HCT116 (cell line): ENCODE measurements around the gene MAGED1. TPM values are rescaled to one million over a fixed set of nuclear protein-coding genes. Genes with fewer than 3 reads are reported as not detected.

ENCODE experiments used
- ATAC-seq: fragments of 200-7000 bp; cut with Tn5 transposase; 2 replicates; pipeline ENCODE4 v1.9.1; 2020; ENCODE audit warnings: mild to moderate bottlenecking, moderate library complexity
- BruUV-seq: library from RNA; stranded (reverse); fragments of 400-500 nt; replicated peaks from 2 replicates; lab custom pipeline; 2021; lab: Mats Ljungman, UMichigan
- CTCF ChIA-PET: fragments of 300-600 bp; sonication (Branson Sonifier 250); formaldehyde crosslinking; loops from one replicate; lab custom pipeline; 2021; ENCODE audit warnings: antibody characterized with exemption; lab: Charles Lee
- POLR2A ChIA-PET: fragments of 300-600, 350-600 bp; sonication (Branson Sonifier 250); formaldehyde crosslinking; loops from one replicate; lab custom pipeline; 2021; ENCODE audit warnings: antibody characterized with exemption; lab: Charles Lee
- RAD21 ChIA-PET, 2 experiments: fragments of 300-600 bp; sonication (Branson Sonifier 250); formaldehyde crosslinking; loops; one replicate each; lab custom pipeline; 2023; ENCODE audit warnings: low total read pairs in 2 of 2; ENCODE audit not compliant: uncharacterized antibody in 2 of 2, unreplicated experiment in 2 of 2, low non-redundant PET in 1 of 2; lab: Charles Lee
- DNase-seq: peaks from one replicate; pipeline ENCODE4 v3.0.0-alpha.2; 2010; ENCODE audit warnings: low read depth, low spot score
- H2AFZ ChIP-seq: fragments of 200-600 bp; shearing (Covaris generic), sonication (generic); 2 replicates; pipeline ENCODE4 v1.6.1; 2017; ENCODE audit warnings: low read depth, mixed run types, mixed read lengths, antibody characterized with exemption, low read length; ENCODE audit not compliant: poor library complexity, severe bottlenecking
- H3K27ac ChIP-seq: 2 replicates; pipeline ENCODE4 v1.5.1; 2012; ENCODE audit warnings: low read depth, low read length
- H3K27me3 ChIP-seq: fragments of 200-600 bp; sonication (generic); 2 replicates; pipeline ENCODE4 v1.6.1; 2016; ENCODE audit warnings: mixed run types, low read length, mixed read lengths; ENCODE audit not compliant: insufficient read depth
- H3K36me3 ChIP-seq, 2 experiments: fragments of 200-500 bp in 1 of 2; fragments of 200-600 bp in 1 of 2; sonication (Bioruptor generic) in 1 of 2; sonication (generic) in 1 of 2; 2 replicates each; pipeline versions ENCODE4 v1.5.1 to v1.6.1; 2014 to 2016; ENCODE audit warnings: low read length in 2 of 2, inconsistent platforms in 1 of 2, mixed read lengths in 1 of 2, mixed run types in 1 of 2; ENCODE audit not compliant: insufficient read depth in 2 of 2, control insufficient read depth in 1 of 2
- H3K4me1 ChIP-seq, 2 experiments: fragments of 200-600 bp in 1 of 2; sonication (generic) in 1 of 2; 2 replicates each; pipeline versions ENCODE4 v1.5.1 to v1.6.1; 2012 to 2017; ENCODE audit warnings: low read length in 2 of 2, inconsistent platforms in 1 of 2, mild to moderate bottlenecking in 1 of 2, mixed read lengths in 1 of 2, mixed run types in 1 of 2, moderate library complexity in 1 of 2; ENCODE audit not compliant: insufficient read depth in 2 of 2, control insufficient read depth in 1 of 2
- H3K4me2 ChIP-seq: fragments of 200-600 bp; sonication (generic); 2 replicates; pipeline ENCODE4 v1.6.1; 2017; ENCODE audit warnings: mixed run types, low read length, mixed read lengths
- H3K4me3 ChIP-seq, 2 experiments: fragments of 200-600 bp in 1 of 2; sonication (generic) in 1 of 2; replicated peaks in 1 of 2; 2 replicates each; pipeline ENCODE4 v1.5.1; 2011 to 2016; ENCODE audit warnings: low read length in 2 of 2, control low read depth in 1 of 2, low read depth in 1 of 2, mild to moderate bottlenecking in 1 of 2, mixed read lengths in 1 of 2, mixed run types in 1 of 2
- H3K79me2 ChIP-seq: fragments of 200-600 bp; sonication (generic); 2 replicates; pipeline ENCODE4 v1.6.1; 2017; ENCODE audit warnings: mild to moderate bottlenecking, mixed run types, low read length, moderate library complexity, mixed read lengths; ENCODE audit not compliant: insufficient read depth
- H3K9ac ChIP-seq: fragments of 200-600 bp; sonication (generic); 2 replicates; pipeline ENCODE4 v1.6.1; 2016; ENCODE audit warnings: low read length, mixed read lengths
- H3K9me2 ChIP-seq: fragments of 200-600 bp; sonication (generic), shearing (Covaris generic); 2 replicates; pipeline ENCODE4 v1.6.1; 2017; ENCODE audit warnings: mixed run types, mild to moderate bottlenecking, moderate library complexity; ENCODE audit not compliant: insufficient read depth
- H3K9me3 ChIP-seq, 2 experiments: fragments of 200-500 bp in 1 of 2; fragments of 200-600 bp in 1 of 2; sonication (Bioruptor generic) in 1 of 2; sonication (generic) in 1 of 2; 2 replicates each; pipeline ENCODE4 v1.6.1; 2014 to 2017; ENCODE audit warnings: low read length in 2 of 2, mixed read lengths in 2 of 2, inconsistent platforms in 1 of 2, low read depth in 1 of 2, mild to moderate bottlenecking in 1 of 2, mixed run types in 1 of 2, moderate library complexity in 1 of 2; ENCODE audit not compliant: control insufficient read depth in 1 of 2, insufficient read depth in 1 of 2
- H4K20me1 ChIP-seq: fragments of 200-600 bp; sonication (generic), shearing (Covaris generic); 2 replicates; pipeline ENCODE4 v1.6.1; 2017; ENCODE audit warnings: mixed run types, mild to moderate bottlenecking, moderate library complexity; ENCODE audit not compliant: insufficient read depth
- CEBPB ChIP-seq: IDR thresholded peaks from 2 replicates; pipeline ENCODE4 v1.6.1; 2012; ENCODE audit warnings: low read depth
- EGR1 ChIP-seq: IDR thresholded peaks from 2 replicates; pipeline ENCODE4 v1.6.1; 2012; ENCODE audit warnings: low read depth
- EZH2phosphoT487 ChIP-seq: fragments of 200-600 bp; IDR thresholded peaks from 2 replicates; pipeline ENCODE4 v1.6.1; 2018; ENCODE audit warnings: antibody characterized with exemption, borderline replicate concordance
- FOSL1 ChIP-seq: IDR thresholded peaks from 2 replicates; pipeline ENCODE4 v1.6.1; 2012; ENCODE audit warnings: low read depth
- JUND ChIP-seq: IDR thresholded peaks from 2 replicates; pipeline ENCODE4 v1.6.1; 2012
- RAD21 ChIP-seq: IDR thresholded peaks from 2 replicates; pipeline ENCODE4 v1.6.1; 2012; ENCODE audit warnings: low read depth, mild to moderate bottlenecking
- SRF ChIP-seq: IDR thresholded peaks from 2 replicates; pipeline ENCODE4 v1.6.1; 2012; ENCODE audit warnings: low read depth
- TCF7L2 ChIP-seq: IDR thresholded peaks from 2 replicates; pipeline ENCODE4 v1.7.0; 2011; ENCODE audit warnings: borderline replicate concordance, inconsistent platforms; ENCODE audit not compliant: insufficient read depth, insufficient read length; ENCODE audit errors: extremely low read depth
- YY1 ChIP-seq: IDR thresholded peaks from 2 replicates; pipeline ENCODE4 v1.6.1; 2011; ENCODE audit warnings: low read length, low read depth, moderate library complexity, mild to moderate bottlenecking; ENCODE audit not compliant: insufficient replicate concordance; ENCODE audit errors: extremely low read depth
- ZFX ChIP-seq: fragments of 450-650 bp; IDR thresholded peaks from 2 replicates; pipeline ENCODE4 v1.6.1; 2017
- ZNF274 ChIP-seq: fragments of 200-500 bp; sonication (Bioruptor generic); IDR thresholded peaks from 2 replicates; pipeline ENCODE4 v1.6.1; 2014; ENCODE audit warnings: mild to moderate bottlenecking, low read depth, low read length, inconsistent platforms
- intact Hi-C: fragments of 100-400 bp; cut with micrococcal nuclease; formaldehyde crosslinking; loops from 2 replicates; pipeline ENCODE4 v1.10.0; 2022
- total RNA-seq: library from RNA; stranded (reverse); gene quantifications from one replicate; pipeline ENCODE4 v1.2.1, GENCODE V29; 2021; ENCODE audit not compliant: unreplicated experiment
- TF ChIP-seq, protein P1 (sequence below), 3 experiments: fragments of 200-600 bp in 1 of 3; sonication (generic) in 1 of 3; IDR thresholded peaks in 2 of 3; conservative IDR thresholded peaks in 1 of 3; 2 replicates each; pipeline ENCODE4 v1.5.1; 2012 to 2017; ENCODE audit warnings: low read depth in 2 of 3, low read length in 2 of 3, antibody characterized with exemption in 1 of 3, borderline replicate concordance in 1 of 3, control low read depth in 1 of 3, mild to moderate bottlenecking in 1 of 3, mixed read lengths in 1 of 3, mixed run types in 1 of 3, moderate library complexity in 1 of 3; ENCODE audit not compliant: insufficient read depth in 1 of 3

MAGED1 gene
- total RNA-seq, 1 experiment from 2014 or later = 82.3 TPM

GRCh38 chrX:51847463-51847862, 46.0 kb upstream of the MAGED1 start:
- Histone ChIP-seq H3K27me3 (no peaks in the 10 kb centered on the region), H3K79me2 (peaks cover 28% of the 10 kb centered on the region)
- CTCF ChIA-PET = no interaction called here
- BruUV-seq = no TSS peak
- TF ChIP-seq ZNF274 (no peak), JUND (no peak), YY1 (no peak), CEBPB (no peak), EZH2phosphoT487 (no peak), FOSL1 (no peak), ZFX (no peak)
- TF ChIP-seq, protein P1, sequence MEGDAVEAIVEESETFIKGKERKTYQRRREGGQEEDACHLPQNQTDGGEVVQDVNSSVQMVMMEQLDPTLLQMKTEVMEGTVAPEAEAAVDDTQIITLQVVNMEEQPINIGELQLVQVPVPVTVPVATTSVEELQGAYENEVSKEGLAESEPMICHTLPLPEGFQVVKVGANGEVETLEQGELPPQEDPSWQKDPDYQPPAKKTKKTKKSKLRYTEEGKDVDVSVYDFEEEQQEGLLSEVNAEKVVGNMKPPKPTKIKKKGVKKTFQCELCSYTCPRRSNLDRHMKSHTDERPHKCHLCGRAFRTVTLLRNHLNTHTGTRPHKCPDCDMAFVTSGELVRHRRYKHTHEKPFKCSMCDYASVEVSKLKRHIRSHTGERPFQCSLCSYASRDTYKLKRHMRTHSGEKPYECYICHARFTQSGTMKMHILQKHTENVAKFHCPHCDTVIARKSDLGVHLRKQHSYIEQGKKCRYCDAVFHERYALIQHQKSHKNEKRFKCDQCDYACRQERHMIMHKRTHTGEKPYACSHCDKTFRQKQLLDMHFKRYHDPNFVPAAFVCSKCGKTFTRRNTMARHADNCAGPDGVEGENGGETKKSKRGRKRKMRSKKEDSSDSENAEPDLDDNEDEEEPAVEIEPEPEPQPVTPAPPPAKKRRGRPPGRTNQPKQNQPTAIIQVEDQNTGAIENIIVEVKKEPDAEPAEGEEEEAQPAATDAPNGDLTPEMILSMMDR (IDR thresholded peaks at IDR 0.05 in 2 of 3, conservative IDR thresholded peaks at IDR 0.05 in 1 of 3; ENCODE audit: borderline replicate concordance in 1 of 3, insufficient read depth in 1 of 3, low read depth in 2 of 3, low read length in 2 of 3) = no peak
- TF ChIP-seq, all 23 proteins: peak for 0
- no peak overlapping the region for H3K4me2 ChIP-seq
- no peak overlapping the region for H3K27ac ChIP-seq
- no peaks in the 10 kb centered on the region for H4K20me1 ChIP-seq
- H2AFZ ChIP-seq = no peak overlapping the region
- intact Hi-C loops = no loop called here
- no peak overlapping the region for H3K4me3 ChIP-seq
- DNase-seq (no peak), ATAC-seq (no peak)
- no peaks in the 10 kb centered on the region for H3K9me3 ChIP-seq
- H3K9ac ChIP-seq = no peak overlapping the region
- no peaks in the 10 kb centered on the region for H3K36me3 ChIP-seq
- RAD21 ChIA-PET = no interaction called here
- no peaks in the 10 kb centered on the region for H3K9me2 ChIP-seq
- POLR2A ChIA-PET = no interaction called here
- H3K4me1 ChIP-seq = no peaks in the 10 kb centered on the region

DNA sequence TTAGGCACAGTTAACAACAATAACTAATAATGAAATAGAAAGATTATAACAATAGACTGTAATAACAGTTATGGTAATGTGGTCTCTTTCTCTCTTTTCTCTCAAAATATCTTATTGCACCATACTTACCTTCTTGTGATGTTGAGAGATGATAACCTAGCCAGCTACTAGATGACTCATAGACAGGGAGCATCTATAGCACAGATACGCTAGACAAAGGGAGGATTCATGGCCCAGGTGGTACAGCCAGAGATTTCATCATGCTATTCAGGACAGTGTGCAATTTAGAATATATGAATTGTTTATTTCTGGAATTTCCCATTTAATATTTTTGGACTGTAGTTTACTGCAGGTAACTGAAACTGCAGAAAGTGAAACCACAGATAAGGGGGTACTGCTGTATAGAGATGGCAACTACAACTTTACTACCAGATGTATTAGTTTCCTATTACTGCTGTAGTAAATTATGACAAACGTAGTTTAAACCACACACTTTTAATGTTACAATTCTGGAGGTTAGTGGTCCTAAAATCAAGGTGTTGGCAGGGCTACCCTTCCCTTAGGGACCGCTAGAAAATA, 41.8 kb upstream of the MAGED1 start:
- ChIA-PET POLR2A (no interaction called here), RAD21 (no interaction called here), CTCF (no interaction called here)
- no peaks in the 10 kb centered on the region for H3K9me2 ChIP-seq
- H3K4me3 ChIP-seq = no peak overlapping the region
- ATAC-seq (no peak), DNase-seq (no peak)
- H3K79me2 ChIP-seq = peaks cover 16% of the 10 kb centered on the region
- no peak overlapping the region for H3K27ac ChIP-seq
- H3K9ac ChIP-seq = no peak overlapping the region
- no peak overlapping the region for H2AFZ ChIP-seq
- H4K20me1 ChIP-seq = no peaks in the 10 kb centered on the region
- no peak overlapping the region for H3K4me2 ChIP-seq
- H3K9me3 ChIP-seq = no peaks in the 10 kb centered on the region
- H3K36me3 ChIP-seq = no peaks in the 10 kb centered on the region; a peak in 1 of 4 replicates
- TF ChIP-seq RAD21 (no peak), SRF (no peak), EZH2phosphoT487 (no peak), EGR1 (no peak), TCF7L2 (no peak), ZNF274 (no peak)
- TF ChIP-seq, protein P1 (IDR thresholded peaks at IDR 0.05 in 2 of 3, conservative IDR thresholded peaks at IDR 0.05 in 1 of 3; ENCODE audit: borderline replicate concordance in 1 of 3, insufficient read depth in 1 of 3, low read depth in 2 of 3, low read length in 2 of 3) = no peak
- no TSS peak for BruUV-seq
- intact Hi-C loops = no loop called here
- H3K27me3 ChIP-seq = no peaks in the 10 kb centered on the region
- H3K4me1 ChIP-seq = no peaks in the 10 kb centered on the region
